A549 (cell line): ENCODE data around the gene PRIMA1. TPM values are rescaled to one million over a fixed set of nuclear protein-coding genes. Genes with fewer than 3 reads are reported as not detected.

Experiments
- ATAC-seq, 2 experiments: fragments of 200-7000 bp in 1 of 2; fragments of >200 bp in 1 of 2; cut with Nextera tagmentation in 1 of 2; cut with Tn5 transposase in 1 of 2; 3 replicates each; pipeline versions ENCODE4 v1.8.0 to v1.9.1; 2018 to 2020; ENCODE audit warnings: mild to moderate bottlenecking in 1 of 2, moderate library complexity in 1 of 2
- CTCF ChIA-PET: fragments of 300-600 bp; sonication (Branson Sonifier 250); formaldehyde crosslinking; extraction: SDS; loops from one replicate; lab custom pipeline; 2021; ENCODE audit warnings: antibody characterized with exemption, inconsistent platforms; lab: Yijun Ruan, JAX
- POLR2A ChIA-PET: fragments of 350-600 bp; formaldehyde crosslinking; extraction: SDS; loops from one replicate; lab custom pipeline; 2021; ENCODE audit warnings: antibody characterized with exemption, inconsistent platforms; lab: Yijun Ruan, JAX
- DNase-seq, 2 experiments: peaks; one replicate each; pipeline versions ENCODE4 v3.0.0 to v3.0.0-alpha.2; 2011 to 2016; ENCODE audit warnings: low read depth in 1 of 2, low spot score in 1 of 2
- FAIRE-seq: peaks from 2 replicates; lab custom pipeline; 2011; peaks lifted over from hg19 to GRCh38; lab: Jason Lieb, UNC
- H3K27ac ChIP-seq, 2 experiments: fragments of >200 bp; sonication (Bioruptor Twin); formaldehyde crosslinking; 3 replicates each; pipeline ENCODE4 v1.5.1; 2016 to 2017
- H3K4me1 ChIP-seq: fragments of >200 bp; sonication (Bioruptor Twin); formaldehyde crosslinking; 3 replicates; pipeline ENCODE4 v1.6.1; 2016
- H3K4me2 ChIP-seq: fragments of >200 bp; sonication (Bioruptor Twin); formaldehyde crosslinking; 3 replicates; pipeline ENCODE4 v1.6.1; 2016
- H3K4me3 ChIP-seq: fragments of >200 bp; sonication (Bioruptor Twin); formaldehyde crosslinking; 3 replicates; pipeline ENCODE4 v1.5.1; 2016
- H3K9me3 ChIP-seq: fragments of >200 bp; sonication (Bioruptor Twin); formaldehyde crosslinking; 3 replicates; pipeline ENCODE4 v1.6.1; 2016
- BHLHE40 ChIP-seq: IDR thresholded peaks from 2 replicates; pipeline ENCODE4 v1.6.1; 2012; ENCODE audit warnings: low read depth, low read length, inconsistent platforms
- CHD2 ChIP-seq: fragments of 150-350 bp; IDR thresholded peaks from 2 replicates; pipeline ENCODE4 v1.6.1; 2014; ENCODE audit warnings: low read length; ENCODE audit not compliant: partially characterized antibody
- CTCF ChIP-seq: fragments of >200 bp; sonication (Bioruptor Twin); formaldehyde crosslinking; IDR thresholded peaks from 3 replicates; pipeline ENCODE4 v1.5.1; 2016
- E2F6 ChIP-seq: IDR thresholded peaks from 2 replicates; pipeline ENCODE4 v1.6.1; 2012; ENCODE audit warnings: low read depth, borderline replicate concordance
- EHF ChIP-seq: fragments of 250-450 bp; sonication (Bioruptor Pico); IDR thresholded peaks from 2 replicates; pipeline ENCODE4 v1.5.0; 2020; ENCODE audit warnings: mild to moderate bottlenecking
- EP300 ChIP-seq, 2 experiments: fragments of >200 bp; sonication (Bioruptor Twin); formaldehyde crosslinking; IDR thresholded peaks; 2 replicates in 1 of 2; 3 replicates in 1 of 2; pipeline ENCODE4 v1.6.1; 2016 to 2017
- FOSB ChIP-seq: fragments of 250-450 bp; sonication (Bioruptor Pico); IDR thresholded peaks from 2 replicates; pipeline ENCODE4 v1.5.0; 2020; ENCODE audit warnings: mild to moderate bottlenecking, moderate library complexity
- FOSL2 ChIP-seq, 2 experiments: fragments of 450-650 bp in 1 of 2; fragments of >200 bp in 1 of 2; sonication (Bioruptor Twin) in 1 of 2; formaldehyde crosslinking; IDR thresholded peaks; 2 replicates each; pipeline versions ENCODE4 v1.5.0 to v1.6.1; 2016 to 2020; ENCODE audit warnings: mild to moderate bottlenecking in 1 of 2, moderate library complexity in 1 of 2
- HDAC2 ChIP-seq: fragments of 200-600 bp; sonication (generic); IDR thresholded peaks from 2 replicates; pipeline ENCODE4 v1.6.1; 2016
- HOXA7 ChIP-seq: fragments of 250-450 bp; sonication (Bioruptor Pico); IDR thresholded peaks from 2 replicates; pipeline ENCODE4 v1.5.0; 2020; ENCODE audit warnings: mild to moderate bottlenecking, moderate library complexity
- HOXB13 ChIP-seq: fragments of 250-450 bp; sonication (Bioruptor Pico); IDR thresholded peaks from 2 replicates; pipeline ENCODE4 v1.5.0; 2020; ENCODE audit warnings: low read depth, mild to moderate bottlenecking, moderate library complexity
- HOXB5 ChIP-seq: fragments of 250-450 bp; sonication (Bioruptor Pico); IDR thresholded peaks from 2 replicates; pipeline ENCODE4 v1.5.0; 2020; ENCODE audit warnings: mild to moderate bottlenecking, moderate library complexity
- JUNB ChIP-seq: fragments of >200 bp; sonication (Bioruptor Twin); formaldehyde crosslinking; IDR thresholded peaks from 2 replicates; pipeline ENCODE4 v1.6.1; 2016
- MAX ChIP-seq: IDR thresholded peaks from 2 replicates; pipeline ENCODE4 v1.6.1; 2012
- NFE2L2 ChIP-seq: fragments of 150-350 bp; conservative IDR thresholded peaks from 2 replicates; pipeline ENCODE4 v1.6.1; 2014; ENCODE audit warnings: low read length
- PHF8 ChIP-seq: fragments of 200-600 bp; sonication (generic); IDR thresholded peaks from 2 replicates; pipeline ENCODE4 v1.6.1; 2016; ENCODE audit warnings: low read depth, mild to moderate bottlenecking, antibody characterized with exemption, moderate library complexity, borderline replicate concordance
- RAD21 ChIP-seq, 2 experiments: fragments of >200 bp in 1 of 2; sonication (Bioruptor Twin) in 1 of 2; formaldehyde crosslinking in 1 of 2; IDR thresholded peaks in 1 of 2; conservative IDR thresholded peaks in 1 of 2; 2 replicates in 1 of 2; 3 replicates in 1 of 2; pipeline ENCODE4 v1.6.1; 2012 to 2018; ENCODE audit warnings: inconsistent platforms in 1 of 2
- RARB ChIP-seq: fragments of 250-450 bp; sonication (Bioruptor Pico); IDR thresholded peaks from 2 replicates; pipeline ENCODE4 v1.8.0; 2021; ENCODE audit warnings: mild to moderate bottlenecking, moderate library complexity
- RCOR1 ChIP-seq: fragments of 150-350 bp; IDR thresholded peaks from 2 replicates; pipeline ENCODE4 v1.6.1; 2014; ENCODE audit warnings: antibody characterized with exemption, low read length, low read depth
- TP53 ChIP-seq: fragments of 250-450 bp; sonication (Bioruptor Pico); IDR thresholded peaks from 2 replicates; pipeline ENCODE4 v1.5.0; 2021; ENCODE audit warnings: mild to moderate bottlenecking, moderate library complexity
- ZNF302 ChIP-seq: fragments of 250-450 bp; sonication (Bioruptor Pico); IDR thresholded peaks from 2 replicates; pipeline ENCODE4 v1.9.0; 2021; ENCODE audit warnings: inconsistent platforms, mild to moderate bottlenecking, moderate library complexity
- ZSCAN20 ChIP-seq: fragments of 250-450 bp; sonication (Bioruptor Pico); IDR thresholded peaks from 2 replicates; pipeline ENCODE4 v1.8.0; 2022; ENCODE audit warnings: mild to moderate bottlenecking, moderate library complexity
- WGBS: methylation state at CpG from one replicate; pipeline ENCODE4 v1.1.6; 2017; ENCODE audit errors: missing lambda C conversion rate; 5-methylcytosine and 5-hydroxymethylcytosine counted together
- polyA plus RNA-seq, 4 experiments: library from polyadenylated mRNA; depleted of rRNA in 3 of 4; stranded (reverse); fragments of >200 nt; fragmentation: RNase III in 1 of 4; extraction: RNeasy Plus Mini Kit Qiagen cat#74134 plus additional on column Dnase treatment in 1 of 4; gene quantifications; 2 replicates in 3 of 4; 3 replicates in 1 of 4; pipeline ENCODE4 v1.2.3, GENCODE V29; 2011 to 2017

PRIMA1 gene
- polyA plus RNA-seq, 2 of the 4 experiments (the other 2 are of a cell fraction), result 0.14 to 0.17 TPM

- no peak overlapping the region for H3K27ac ChIP-seq
- TF ChIP-seq HOXB5 (CRISPR knock-in tag) (no peak), FOSB (no peak), EP300 (IDR thresholded peaks at IDR 0.05) (no peak), HOXA7 (CRISPR knock-in tag) (no peak)
- WGBS, result 8% methylated on average over 3 of the region's 3 CpGs
- no peak for DNase-seq
- ChIA-PET CTCF (interaction anchor here (1.1 to 1.6 kb wide), 3 partner anchors 11 to 52 kb away, joined by 3 to 5 read pairs (median 4); no protein-coding TSS in a partner anchor), POLR2A (no interaction called here)
- no peak for FAIRE-seq
- no peaks in the 10 kb centered on the region for H3K9me3 ChIP-seq
- no peak overlapping the region for H3K4me3 ChIP-seq
- no peaks in the 10 kb centered on the region for H3K4me1 ChIP-seq
- H3K4me2 ChIP-seq, result no peak overlapping the region
- ATAC-seq, result no peak
Measured at GRCh38 chr14:93707475-93707874, 80.8 kb downstream of the PRIMA1 start.

GRCh38 chr14:93706360-93706955, 81.8 kb downstream of the PRIMA1 start:
- POLR2A ChIA-PET, result no interaction called here
- 38% methylated on average over 21 of the region's 21 CpGs for WGBS
- H3K27ac ChIP-seq, result no peak overlapping the region
- H3K9me3 ChIP-seq, result no peaks in the 10 kb centered on the region
- H3K4me1 ChIP-seq, result no peaks in the 10 kb centered on the region
- H3K4me2 ChIP-seq, result no peak overlapping the region
- CTCF ChIA-PET, result no interaction called here
- TF ChIP-seq ZSCAN20 (CRISPR knock-in tag) (no peak), HOXA7 (CRISPR knock-in tag) (no peak), HDAC2 (no peak), BHLHE40 (no peak), CTCF (no peak), E2F6 (no peak)
- FAIRE-seq, result no peak
- no peak for DNase-seq
- H3K4me3 ChIP-seq, result no peak overlapping the region
- ATAC-seq, result no peak

- Histone ChIP-seq H3K4me1 (no peaks in the 10 kb centered on the region), H3K27ac (no peak overlapping the region), H3K9me3 (no peaks in the 10 kb centered on the region), H3K4me2 (no peak overlapping the region), H3K4me3 (no peak overlapping the region)
- 50% methylated on average over 15 of the region's 15 CpGs for WGBS
- ChIA-PET POLR2A (no interaction called here), CTCF (interaction anchor here (1.3 kb wide), 1 partner anchor 188 kb away, joined by 3 read pairs; no protein-coding TSS in a partner anchor)
- DNase-seq (no peak), ATAC-seq (no peak), FAIRE-seq (no peak)
- TF ChIP-seq CHD2 (no peak), BHLHE40 (no peak)
Measured at GRCh38 chr14:93705513-93706156, 82.7 kb downstream of the PRIMA1 start.

GRCh38 chr14:93703941-93704340, 84.3 kb downstream of the PRIMA1 start:
- ChIA-PET POLR2A (no interaction called here), CTCF (no interaction called here)
- Histone ChIP-seq H3K4me1 (no peaks in the 10 kb centered on the region), H3K4me2 (no peak overlapping the region), H3K4me3 (no peak overlapping the region), H3K9me3 (no peaks in the 10 kb centered on the region), H3K27ac (no peak overlapping the region)
- no peak for DNase-seq
- ATAC-seq, result no peak
- no peak for FAIRE-seq
- 42% methylated on average over 6 of the region's 6 CpGs for WGBS
- TF ChIP-seq TP53 (CRISPR knock-in tag), result no peak
- no peak for TF ChIP-seq MAX
- TF ChIP-seq RAD21 (conservative IDR thresholded peaks at IDR 0.05 in 1 of 2, IDR thresholded peaks at IDR 0.05 in 1 of 2), result no peak
- TF ChIP-seq CHD2, result no peak
- no peak for TF ChIP-seq NFE2L2
- TF ChIP-seq FOSL2 (IDR thresholded peaks at IDR 0.05), result no peak
- TF ChIP-seq FOSL2 (CRISPR knock-in tag; IDR thresholded peaks at IDR 0.05), result no peak
- no peak for TF ChIP-seq HOXB13 (CRISPR knock-in tag)
- TF ChIP-seq EHF (CRISPR knock-in tag), result no peak
- no peak for TF ChIP-seq CTCF
- TF ChIP-seq RCOR1, result no peak
- TF ChIP-seq RARB (CRISPR knock-in tag), result no peak
- TF ChIP-seq JUNB, result no peak
- no peak for TF ChIP-seq HOXA7 (CRISPR knock-in tag)
- no peak for TF ChIP-seq PHF8
- no peak for TF ChIP-seq HOXB5 (CRISPR knock-in tag)
- no peak for TF ChIP-seq ZNF302 (CRISPR knock-in tag)
